ENCODE data around the gene BEND3. TPM values are rescaled to one million over a fixed set of nuclear protein-coding genes. Genes with fewer than 3 reads are reported as not detected.

The BEND3 gene
- total RNA-seq, 5 donors from 2014 or later (not counting 1 experiment from before 2014, with no cell fraction given): 1.1 to 2.0 (median 1.5) TPM

GRCh38 chr6:107123501-107123900, 8.2 kb upstream of the BEND3 start:
- DNase-seq: no peak

GRCh38 chr6:107122748-107123147, 7.4 kb upstream of the BEND3 start:
- CTCF ChIA-PET: no interaction called here
- no peak overlapping the region for H3K27ac Mint-ChIP-seq

More at GRCh38 chr6:107123501-107123900, 8.2 kb upstream of the BEND3 start:
- ChIA-PET POLR2A (no interaction called here), CTCF (no interaction called here)
- no peak for ATAC-seq (replicated peaks in 1 of 4)
- H3K27me3 Mint-ChIP-seq: no peaks in the 10 kb centered on the region
- H3K4me1 Mint-ChIP-seq: no peaks in the 10 kb centered on the region
- WGBS (ENCODE audit: insufficient coverage): no CpG with 5 or more reads among the region's 6 CpGs
- H3K4me1 ChIP-seq (ENCODE audit: control insufficient read depth in 1 of 2, extremely low read depth in 1 of 2, insufficient read depth in 2 of 2, low read length in 2 of 2): no peaks in the 10 kb centered on the region
- no peaks in the 10 kb centered on the region for H3K36me3 Mint-ChIP-seq
- no peaks in the 10 kb centered on the region for H3K9me3 ChIP-seq
- no peak overlapping the region for H3K4me3 ChIP-seq (ENCODE audit: control insufficient read depth in 1 of 2, extremely low read depth in 1 of 2, low read length in 1 of 2)
- H3K27ac ChIP-seq (ENCODE audit: low read length): no peak overlapping the region
- H3K9me3 Mint-ChIP-seq: no peaks in the 10 kb centered on the region
- peaks cover 0 to 3% of the 10 kb centered on the region in 2 experiments for H3K27me3 ChIP-seq (replicated peaks in 1 of 2; ENCODE audit: control insufficient read depth in 2 of 2, extremely low read depth in 1 of 2, insufficient read depth in 2 of 2, low read length in 1 of 2)
- no peak overlapping the region for H3K27ac Mint-ChIP-seq
- H3K36me3 ChIP-seq (ENCODE audit: control insufficient read depth in 2 of 2, extremely low read depth in 1 of 2, insufficient read depth in 1 of 2, low read length in 1 of 2): no peaks in the 10 kb centered on the region
- no peak overlapping the region for H3K4me3 Mint-ChIP-seq

DNA sequence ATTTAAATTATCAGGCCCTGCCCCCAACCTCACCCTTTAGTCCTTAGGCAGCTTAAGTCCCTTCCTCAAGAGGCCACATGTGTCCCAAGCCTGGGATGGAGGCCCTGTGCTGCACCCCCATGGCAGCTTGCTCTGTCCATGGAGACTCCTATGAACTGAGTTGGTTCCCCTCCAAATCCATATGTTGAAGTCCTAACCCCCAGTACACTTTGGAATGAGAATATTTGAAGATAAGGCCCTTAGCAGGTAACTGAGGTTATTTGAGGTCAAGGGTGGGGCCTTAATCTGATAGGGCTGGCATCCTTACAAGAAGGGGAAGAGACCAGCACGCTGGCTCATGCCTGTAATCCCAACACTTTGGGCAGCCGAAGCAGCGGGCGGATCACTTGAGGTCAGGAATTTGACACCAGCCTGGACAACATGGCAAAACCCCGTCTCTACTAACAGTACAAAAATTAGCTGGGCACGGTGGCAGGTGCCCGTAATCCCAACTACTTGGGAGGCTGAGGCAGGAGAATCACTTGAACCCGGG, 6.7 kb upstream of the BEND3 start:
- WGBS (ENCODE audit: insufficient coverage): 100% methylated on average over 2 of the region's 8 CpGs
- POLR2A ChIA-PET: no interaction called here

More at GRCh38 chr6:107122748-107123147, 7.4 kb upstream of the BEND3 start:
- no peak for DNase-seq
- H3K4me3 Mint-ChIP-seq: no peak overlapping the region
- Histone ChIP-seq H3K4me3 (ENCODE audit: control insufficient read depth in 1 of 2, extremely low read depth in 1 of 2, low read length in 1 of 2) (no peak overlapping the region), H3K36me3 (ENCODE audit: control insufficient read depth in 2 of 2, extremely low read depth in 1 of 2, insufficient read depth in 1 of 2, low read length in 1 of 2) (no peaks in the 10 kb centered on the region), H3K9me3 (no peaks in the 10 kb centered on the region), H3K4me1 (ENCODE audit: control insufficient read depth in 1 of 2, extremely low read depth in 1 of 2, insufficient read depth in 2 of 2, low read length in 2 of 2) (no peaks in the 10 kb centered on the region), H3K27me3 (replicated peaks in 1 of 2; ENCODE audit: control insufficient read depth in 2 of 2, extremely low read depth in 1 of 2, insufficient read depth in 2 of 2, low read length in 1 of 2) (peaks cover 0 to 3% of the 10 kb centered on the region in 2 experiments), H3K27ac (ENCODE audit: low read length) (no peak overlapping the region)
- 82% methylated on average over 3 of the region's 4 CpGs for WGBS (ENCODE audit: insufficient coverage)
- H3K4me1 Mint-ChIP-seq: no peaks in the 10 kb centered on the region
- no peaks in the 10 kb centered on the region for H3K9me3 Mint-ChIP-seq
- H3K36me3 Mint-ChIP-seq: no peaks in the 10 kb centered on the region
- no peaks in the 10 kb centered on the region for H3K27me3 Mint-ChIP-seq
- POLR2A ChIA-PET: no interaction called here
- ATAC-seq (replicated peaks in 1 of 4): no peak

GRCh38 chr6:107121266-107121665, 6.0 kb upstream of the BEND3 start:
- H3K27me3 ChIP-seq (replicated peaks in 1 of 2; ENCODE audit: control insufficient read depth in 2 of 2, extremely low read depth in 1 of 2, insufficient read depth in 2 of 2, low read length in 1 of 2): peaks cover 0 to 7% of the 10 kb centered on the region in 2 experiments
- no peak overlapping the region for H3K27ac ChIP-seq (ENCODE audit: low read length)
- H3K9me3 ChIP-seq: no peaks in the 10 kb centered on the region
- peaks cover 4 to 5% of the 10 kb centered on the region in 2 experiments for H3K4me1 ChIP-seq (ENCODE audit: control insufficient read depth in 1 of 2, extremely low read depth in 1 of 2, insufficient read depth in 2 of 2, low read length in 2 of 2)
- H3K36me3 ChIP-seq (ENCODE audit: control insufficient read depth in 2 of 2, extremely low read depth in 1 of 2, insufficient read depth in 1 of 2, low read length in 1 of 2): no peaks in the 10 kb centered on the region
- ATAC-seq (replicated peaks in 1 of 4) (no peak), DNase-seq (no peak)
- Mint-ChIP-seq H3K4me1 (peaks cover 7 to 9% (median 7%) of the 10 kb centered on the region in 3 donors), H3K9me3 (no peaks in the 10 kb centered on the region), H3K4me3 (no peak overlapping the region), H3K27ac (no peak overlapping the region), H3K27me3 (peaks cover 6 to 7% of the 10 kb centered on the region in 2 donors), H3K36me3 (no peaks in the 10 kb centered on the region)
- POLR2A ChIA-PET: no interaction called here
- CTCF ChIA-PET: no interaction called here
- H3K4me3 ChIP-seq (ENCODE audit: control insufficient read depth in 1 of 2, extremely low read depth in 1 of 2, low read length in 1 of 2): no peak overlapping the region
- WGBS (ENCODE audit: insufficient coverage): no CpG with 5 or more reads among the region's 6 CpGs

More for the DNA sequence above, 6.7 kb upstream of the BEND3 start:
- Mint-ChIP-seq H3K9me3 (no peaks in the 10 kb centered on the region), H3K27ac (no peak overlapping the region), H3K36me3 (no peaks in the 10 kb centered on the region), H3K4me1 (peaks cover 0 to 1% (median 0%) of the 10 kb centered on the region in 3 donors), H3K4me3 (no peak overlapping the region), H3K27me3 (peaks cover under 1 to 1% of the 10 kb centered on the region in 2 donors)
- DNase-seq (no peak), ATAC-seq (replicated peaks in 1 of 4) (no peak)
- no peaks in the 10 kb centered on the region for H3K9me3 ChIP-seq
- no peak overlapping the region for H3K27ac ChIP-seq (ENCODE audit: low read length)
- H3K36me3 ChIP-seq (ENCODE audit: control insufficient read depth in 2 of 2, extremely low read depth in 1 of 2, insufficient read depth in 1 of 2, low read length in 1 of 2): no peaks in the 10 kb centered on the region
- peaks cover 0 to 3% of the 10 kb centered on the region in 2 experiments for H3K27me3 ChIP-seq (replicated peaks in 1 of 2; ENCODE audit: control insufficient read depth in 2 of 2, extremely low read depth in 1 of 2, insufficient read depth in 2 of 2, low read length in 1 of 2)
- H3K4me3 ChIP-seq (ENCODE audit: control insufficient read depth in 1 of 2, extremely low read depth in 1 of 2, low read length in 1 of 2): no peak overlapping the region
- H3K4me1 ChIP-seq (ENCODE audit: control insufficient read depth in 1 of 2, extremely low read depth in 1 of 2, insufficient read depth in 2 of 2, low read length in 2 of 2): no peaks in the 10 kb centered on the region
- CTCF ChIA-PET: no interaction called here

DNA sequence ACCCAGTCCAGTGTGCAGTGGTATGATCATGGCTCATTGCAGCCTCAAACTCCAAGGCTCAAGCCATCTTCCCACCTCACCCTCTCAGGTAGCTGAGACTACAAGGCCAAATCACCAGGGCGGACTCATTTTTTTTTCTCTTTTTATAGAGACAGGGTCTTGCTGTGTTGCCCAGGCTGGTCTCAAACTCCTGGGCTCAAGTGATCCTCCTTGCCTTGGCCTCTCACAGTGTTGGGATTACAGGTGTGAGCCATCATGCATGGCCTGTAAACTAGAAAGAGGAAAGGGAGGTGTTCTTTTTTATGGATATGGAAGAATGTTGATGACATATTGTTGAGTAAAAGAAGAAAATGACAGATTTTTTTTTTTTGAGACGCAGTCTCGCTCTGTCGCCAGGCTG, 5.1 kb upstream of the BEND3 start:
- Mint-ChIP-seq H3K4me1 (peaks cover 11 to 12% (median 12%) of the 10 kb centered on the region in 3 donors), H3K4me3 (no peak overlapping the region), H3K27me3 (peaks cover 6 to 7% of the 10 kb centered on the region in 2 donors), H3K36me3 (no peaks in the 10 kb centered on the region), H3K27ac (no peak overlapping the region), H3K9me3 (no peaks in the 10 kb centered on the region)
- Histone ChIP-seq H3K4me1 (ENCODE audit: control insufficient read depth in 1 of 2, extremely low read depth in 1 of 2, insufficient read depth in 2 of 2, low read length in 2 of 2) (peaks cover 6 to 12% of the 10 kb centered on the region in 2 experiments), H3K4me3 (ENCODE audit: control insufficient read depth in 1 of 2, extremely low read depth in 1 of 2, low read length in 1 of 2) (no peak overlapping the region), H3K36me3 (ENCODE audit: control insufficient read depth in 2 of 2, extremely low read depth in 1 of 2, insufficient read depth in 1 of 2, low read length in 1 of 2) (no peaks in the 10 kb centered on the region), H3K27me3 (replicated peaks in 1 of 2; ENCODE audit: control insufficient read depth in 2 of 2, extremely low read depth in 1 of 2, insufficient read depth in 2 of 2, low read length in 1 of 2) (peaks cover 0 to 12% of the 10 kb centered on the region in 2 experiments), H3K9me3 (no peaks in the 10 kb centered on the region), H3K27ac (ENCODE audit: low read length) (no peak overlapping the region)
- CTCF ChIA-PET: interaction anchor here (0.7 kb wide), 2 partner anchors 53 to 780 kb away, joined by 3 read pairs; no protein-coding TSS in a partner anchor
- 100% methylated on average over 1 of the region's 4 CpGs for whole genome bisulfite sequencing (ENCODE audit: insufficient coverage)
- DNase-seq (no peak), ATAC-seq (replicated peaks in 1 of 4) (no peak)
- POLR2A ChIA-PET: interaction anchor here in 1 of 2 donors (0.7 kb wide), 1 partner anchor 86 kb away, joined by 5 read pairs; no protein-coding TSS in a partner anchor

DNA sequence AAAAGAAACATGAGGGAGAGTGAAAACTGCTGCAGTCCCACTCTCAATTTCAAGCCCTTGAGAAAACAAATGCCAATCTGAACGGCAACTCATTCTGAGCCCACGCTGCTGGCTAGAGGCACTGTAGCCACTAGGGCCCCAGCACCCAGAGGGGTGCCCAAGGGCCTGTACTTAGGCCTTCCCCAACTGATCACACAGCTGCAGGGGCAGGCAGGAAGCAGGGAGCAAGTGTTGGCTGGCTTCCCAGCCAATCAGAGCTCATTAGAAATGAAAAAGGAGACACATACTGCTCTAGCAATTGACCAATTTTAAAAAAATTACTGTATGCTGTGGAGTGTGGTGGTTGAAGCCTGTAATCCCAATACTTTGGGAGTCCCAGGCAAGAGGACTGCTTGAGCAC, 3.7 kb upstream of the BEND3 start:
- peaks cover 11 to 12% (median 12%) of the 10 kb centered on the region in 3 donors for H3K4me1 Mint-ChIP-seq
- H3K27ac Mint-ChIP-seq: no peak overlapping the region
- Histone ChIP-seq H3K4me3 (ENCODE audit: control insufficient read depth in 1 of 2, extremely low read depth in 1 of 2, low read length in 1 of 2) (no peak overlapping the region), H3K9me3 (no peaks in the 10 kb centered on the region), H3K27ac (ENCODE audit: low read length) (no peak overlapping the region), H3K36me3 (ENCODE audit: control insufficient read depth in 2 of 2, extremely low read depth in 1 of 2, insufficient read depth in 1 of 2, low read length in 1 of 2) (no peaks in the 10 kb centered on the region), H3K27me3 (replicated peaks in 1 of 2; ENCODE audit: control insufficient read depth in 2 of 2, extremely low read depth in 1 of 2, insufficient read depth in 2 of 2, low read length in 1 of 2) (peaks cover 0 to 12% of the 10 kb centered on the region in 2 experiments), H3K4me1 (ENCODE audit: control insufficient read depth in 1 of 2, extremely low read depth in 1 of 2, insufficient read depth in 2 of 2, low read length in 2 of 2) (peaks cover 7 to 14% of the 10 kb centered on the region in 2 experiments)
- no peak overlapping the region for H3K4me3 Mint-ChIP-seq
- no peak for ATAC-seq (replicated peaks in 1 of 4)
- no peak for DNase-seq
- no peaks in the 10 kb centered on the region for H3K36me3 Mint-ChIP-seq
- POLR2A ChIA-PET: interaction anchor here in 1 of 2 donors (0.6 kb wide), 1 partner anchor 497 kb away, joined by 7 read pairs; no protein-coding TSS in a partner anchor
- CTCF ChIA-PET: no interaction called here
- H3K27me3 Mint-ChIP-seq: peaks cover 6 to 7% of the 10 kb centered on the region in 2 donors
- H3K9me3 Mint-ChIP-seq: no peaks in the 10 kb centered on the region
- WGBS (ENCODE audit: insufficient coverage): 57% methylated on average over 2 of the region's 2 CpGs

Data from T-cell (primary cell).